Amniotic epithelial cell (primary cell): ENCODE measurements around the gene SHROOM3.
A peak's percentile ranks its signal among the peaks of the same experiment; 100 is the strongest.

Source experiments
- DNase-seq: peaks from one replicate; pipeline ENCODE4 v3.0.0-alpha.2; 2010; ENCODE audit warnings: low read depth

The SHROOM3 gene

GRCh38 chr4:76569706-76570105 is 134.7 kb downstream of the SHROOM3 start:
- no peak for DNase-seq

DNA sequence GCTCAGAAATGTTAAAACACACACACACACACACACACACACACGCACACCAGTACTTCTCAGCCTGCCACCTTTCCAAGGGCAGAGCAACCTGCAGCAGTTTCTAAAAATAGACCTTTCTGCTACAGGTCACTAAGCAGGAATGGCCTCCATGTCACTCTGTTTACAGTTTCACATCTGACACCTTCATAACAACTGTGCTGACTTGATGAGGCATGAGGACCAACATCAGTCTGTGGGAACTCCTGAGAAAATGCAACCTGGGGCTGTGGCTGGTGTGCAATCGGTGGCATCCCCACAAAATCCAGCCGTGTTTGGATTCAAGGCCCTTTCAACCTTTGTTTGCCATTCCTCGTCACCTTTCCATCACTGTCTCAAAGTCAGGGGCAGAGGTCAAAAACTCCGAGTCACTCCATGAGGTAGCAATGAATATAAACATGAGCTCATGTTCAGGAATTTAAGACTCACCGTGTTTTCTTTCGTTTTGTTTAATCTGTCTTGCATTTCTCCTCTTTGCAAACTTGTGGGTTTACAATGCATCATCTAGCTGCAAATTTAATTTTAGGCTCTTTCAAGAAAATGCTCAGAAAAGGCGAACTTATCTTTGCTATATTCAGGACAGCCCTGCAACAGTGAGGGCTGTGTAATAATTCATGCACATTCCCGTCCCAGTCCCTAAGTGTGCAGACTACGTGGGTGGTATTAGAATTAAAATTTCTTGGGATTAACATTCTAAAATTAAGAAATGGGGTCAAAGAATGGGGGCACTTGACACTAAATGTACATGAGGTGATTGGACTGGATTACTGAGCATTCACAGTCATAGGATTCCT is 135.3 kb downstream of the SHROOM3 start:
- DNase-seq, result peak; percentile 75

DNA sequence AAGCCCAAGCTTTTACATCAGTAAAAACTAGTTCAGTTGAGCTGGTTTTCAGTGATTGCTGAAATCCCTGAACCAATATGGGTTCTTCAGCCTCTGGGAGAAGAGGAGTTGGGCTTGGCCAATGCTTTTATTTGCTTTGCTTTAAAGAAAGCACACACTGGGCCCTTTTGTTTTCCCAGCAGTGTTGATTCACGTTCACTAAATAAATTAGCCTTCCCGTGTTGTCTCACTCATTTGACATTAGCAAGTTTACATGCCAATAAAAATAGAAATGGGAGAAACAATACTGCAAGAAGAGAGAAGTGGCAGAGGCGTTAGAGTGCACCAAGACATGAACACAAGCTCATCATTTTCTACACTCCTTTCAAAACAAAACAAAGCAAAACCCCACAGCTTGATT is 136.2 kb downstream of the SHROOM3 start:
- DNase-seq, result no peak

- DNase-seq, result no peak
Observed at GRCh38 chr4:76572224-76572623, 137.2 kb downstream of the SHROOM3 start.

- DNase-seq, result no peak
Observed at GRCh38 chr4:76576824-76577223, 141.8 kb downstream of the SHROOM3 start.

DNA sequence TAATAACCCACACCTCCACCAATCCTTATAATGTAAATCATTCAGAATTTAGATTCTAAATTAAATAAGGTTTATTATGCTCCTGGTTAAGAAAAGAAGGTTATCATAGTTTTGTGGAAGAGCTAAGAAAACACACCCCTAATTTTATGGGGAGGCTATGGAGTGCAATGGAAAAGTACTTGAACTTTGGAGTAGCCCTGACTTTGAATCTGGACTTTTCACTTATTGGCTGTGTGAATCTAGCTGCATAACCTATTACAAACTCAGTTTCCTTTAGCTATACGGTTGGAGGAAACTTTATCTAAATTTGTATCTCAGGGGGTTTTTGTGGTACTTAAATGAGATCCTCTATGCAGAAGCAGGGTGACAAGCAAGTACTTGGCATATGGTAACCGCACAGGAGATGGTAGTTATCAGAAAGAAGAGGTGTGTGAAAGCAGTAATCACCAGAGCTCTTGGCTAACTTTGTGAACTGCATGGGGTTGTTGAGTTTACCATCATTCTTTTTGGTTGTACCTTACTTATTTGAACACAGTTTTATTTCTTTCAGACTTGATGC is 143.1 kb downstream of the SHROOM3 start:
- DNase-seq, result no peak

- no peak for DNase-seq
Observed at GRCh38 chr4:76579596-76580375, 144.8 kb downstream of the SHROOM3 start.

DNA sequence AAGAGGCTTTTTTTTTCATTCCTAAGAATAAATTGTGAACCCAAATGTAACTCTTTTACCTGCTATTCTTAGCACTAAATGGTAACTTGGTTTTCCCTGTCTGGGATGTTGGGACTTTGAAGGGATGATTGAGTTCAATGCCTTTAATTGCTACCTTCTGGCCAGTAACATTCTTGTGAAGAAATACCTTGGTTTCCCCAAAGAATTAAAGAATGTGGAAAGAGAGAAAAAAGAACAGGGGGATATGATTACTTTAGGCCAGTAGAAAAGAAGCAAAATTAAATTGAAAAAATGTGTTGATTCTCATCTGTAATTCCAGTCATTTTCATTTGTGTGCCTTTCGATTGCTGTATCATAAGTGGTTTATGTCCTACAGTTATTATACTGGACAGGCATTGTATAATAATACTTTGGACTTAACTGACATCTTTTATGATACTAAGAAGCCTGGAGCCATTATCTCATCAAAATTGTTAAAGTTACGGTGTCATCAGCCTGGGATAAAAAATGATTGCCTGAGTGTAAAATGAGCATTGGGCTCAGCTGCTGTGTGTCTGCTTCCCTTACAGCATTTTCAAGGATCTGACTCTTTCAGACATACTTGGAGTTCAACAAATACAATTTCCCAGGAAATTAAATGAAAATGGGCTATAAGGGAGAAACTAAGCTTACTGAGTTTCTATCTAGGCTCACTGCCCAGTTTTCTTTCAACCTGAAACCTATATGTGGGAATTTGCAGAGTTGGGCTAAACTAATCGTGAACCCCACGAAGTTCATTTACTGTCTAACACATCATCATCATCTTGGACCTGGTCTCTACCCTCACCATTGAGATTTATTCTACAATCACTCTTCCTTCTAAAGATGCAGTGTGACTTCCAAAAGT is 146.3 kb downstream of the SHROOM3 start:
- DNase-seq, result no peak

DNA sequence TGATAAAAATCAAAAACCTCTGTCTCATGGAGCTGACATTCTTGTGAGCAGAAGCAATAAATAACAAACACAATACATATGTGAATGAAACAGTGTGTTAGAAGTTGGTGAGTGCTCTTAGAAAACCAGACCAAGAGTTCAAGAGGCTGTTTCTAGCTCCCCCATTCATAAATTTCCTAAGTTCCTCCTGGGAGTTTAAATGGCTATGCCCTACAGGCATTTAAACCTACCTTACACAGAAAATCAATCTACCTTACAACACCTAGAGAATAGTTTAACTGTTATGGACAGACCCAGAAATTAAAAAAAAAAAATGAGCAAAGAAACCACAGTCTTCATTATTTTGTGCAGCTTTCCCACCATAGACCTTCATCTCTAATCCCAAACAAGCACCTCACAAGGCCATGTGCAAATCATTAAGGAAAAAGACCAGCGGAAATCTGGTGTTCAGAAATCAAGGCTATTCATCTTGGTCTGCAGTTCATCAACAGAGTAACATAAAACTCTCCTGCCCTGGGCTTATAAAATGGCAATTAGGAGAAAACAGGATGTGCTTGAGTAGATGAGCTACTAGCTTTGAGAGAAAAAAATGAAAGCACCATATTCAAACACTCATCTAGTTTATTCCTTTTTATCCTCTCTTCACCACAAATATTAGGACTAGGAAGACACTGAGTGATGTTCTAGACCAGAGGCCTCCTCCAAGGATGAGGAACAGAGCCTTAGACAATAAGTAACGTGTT is 147.2 kb downstream of the SHROOM3 start:
- no peak for DNase-seq

DNA sequence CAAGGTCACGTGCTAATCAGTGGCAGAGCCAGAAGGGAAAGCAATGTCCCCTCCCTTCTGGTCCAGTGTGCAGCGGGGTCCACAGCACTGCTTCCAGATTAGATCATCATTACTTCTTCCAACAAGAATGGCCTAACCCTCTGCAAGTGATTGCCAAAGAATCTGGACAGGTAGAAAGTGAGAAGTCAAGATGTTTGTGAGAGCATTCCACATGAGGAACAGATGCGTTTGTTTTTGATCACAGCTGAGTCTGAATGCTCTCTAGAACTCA is 147.7 kb downstream of the SHROOM3 start:
- DNase-seq, result no peak

- DNase-seq, result peak; percentile 72
Observed at GRCh38 chr4:76584241-76585152, 149.5 kb downstream of the SHROOM3 start.

GRCh38 chr4:76585272-76585671 is 150.2 kb downstream of the SHROOM3 start:
- DNase-seq, result peak; percentile 85

DNA sequence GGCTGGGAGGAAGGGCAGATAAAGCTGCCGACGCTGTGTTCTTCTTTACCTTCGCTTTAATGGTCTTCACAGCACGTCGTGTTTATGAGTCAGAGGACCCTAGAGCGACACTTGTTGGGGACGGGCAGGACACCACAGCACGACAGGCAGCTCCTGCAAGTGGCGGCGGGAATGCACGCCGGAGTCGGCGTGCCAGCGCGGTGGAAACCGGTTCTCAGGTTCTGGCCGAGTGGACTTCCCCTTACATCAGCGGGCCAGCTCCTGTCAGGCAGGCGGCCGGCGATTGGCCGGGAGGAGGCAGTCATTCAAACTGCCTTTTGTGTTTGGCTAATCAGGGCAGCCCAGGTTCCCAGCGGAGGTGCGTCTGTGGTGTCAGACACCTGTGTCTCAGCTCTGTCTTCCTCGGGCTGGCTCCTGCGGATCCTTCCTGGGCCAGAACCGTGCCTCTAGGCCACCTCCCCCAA is 150.9 kb downstream of the SHROOM3 start:
- peak; percentile 52 for DNase-seq

DNA sequence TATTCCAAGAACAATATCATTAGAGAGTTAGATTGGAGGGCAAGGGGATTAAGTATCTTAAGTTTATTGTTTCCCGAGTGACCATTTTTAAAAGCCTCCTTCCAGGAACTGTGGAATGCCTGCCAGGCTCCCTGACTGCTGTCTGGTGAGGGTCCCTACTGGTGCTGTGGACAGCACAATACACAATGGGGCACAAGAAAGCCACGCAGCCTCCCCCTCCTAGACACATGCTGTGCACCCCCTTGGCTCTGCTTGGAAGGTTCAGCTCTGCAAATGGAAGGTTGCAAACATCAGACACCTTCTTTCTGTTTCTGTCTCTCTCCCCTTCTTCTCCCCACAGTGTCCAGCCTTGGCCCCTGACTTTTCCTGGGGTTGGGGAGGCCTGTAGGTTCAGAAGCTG is 153.2 kb downstream of the SHROOM3 start:
- DNase-seq, result no peak

DNA sequence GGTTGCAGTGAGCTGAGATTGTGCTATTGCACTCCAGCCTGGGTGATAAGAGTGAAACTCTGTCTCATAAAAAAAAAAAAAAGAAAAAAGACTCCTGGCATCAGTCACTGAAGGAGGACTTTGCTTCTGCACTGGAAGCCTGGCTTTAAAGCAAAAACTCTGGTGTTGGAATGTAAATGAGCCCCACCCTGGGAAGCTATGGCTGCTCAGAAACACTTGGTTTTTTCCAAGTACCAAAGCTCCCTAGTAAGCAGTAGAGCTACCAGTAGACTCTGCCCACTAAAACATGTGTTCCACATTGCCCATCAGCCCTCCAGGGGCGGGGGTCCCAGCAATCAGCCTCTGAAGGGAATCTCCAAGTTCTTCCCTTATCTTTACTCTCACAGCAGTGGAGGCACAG is 154.4 kb downstream of the SHROOM3 start:
- no peak for DNase-seq

GRCh38 chr4:76589872-76590797 is 155.1 kb downstream of the SHROOM3 start:
- DNase-seq, result peak; percentile 95

DNA sequence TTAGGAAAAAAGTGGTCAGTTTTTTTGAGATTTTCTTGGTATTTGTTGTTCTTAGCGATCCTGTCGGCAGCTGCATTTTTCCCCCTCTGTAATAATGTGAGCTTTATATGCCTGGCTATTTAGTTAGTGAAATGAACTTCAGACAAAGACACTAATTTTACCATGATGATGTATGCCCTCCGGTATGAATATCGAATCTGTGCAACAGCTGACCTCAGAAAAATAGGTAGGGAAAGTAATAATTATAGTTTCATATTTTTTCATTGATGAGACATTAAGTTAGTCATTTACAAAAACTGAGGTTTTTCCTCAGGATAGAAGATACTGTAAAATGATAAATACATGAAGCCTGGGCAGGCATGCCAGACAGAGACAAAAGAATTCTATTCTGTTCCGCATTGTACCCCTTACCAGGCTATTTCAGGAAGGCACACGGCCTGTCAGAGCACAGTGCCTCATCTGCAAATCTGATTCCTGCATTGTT is 155.8 kb downstream of the SHROOM3 start:
- DNase-seq, result peak; percentile 41

GRCh38 chr4:76591992-76592391 is 157.0 kb downstream of the SHROOM3 start:
- no peak for DNase-seq

- DNase-seq, result no peak
Observed at GRCh38 chr4:76592460-76592859, 157.4 kb downstream of the SHROOM3 start.
